SK-N-SH (cell line): ENCODE measurements around the gene VWA3A.

Experiments used
- CHD2 ChIP-seq: fragments of 150-350 bp; IDR thresholded peaks from 2 replicates; pipeline ENCODE4 v1.6.1; 2018; ENCODE audit warnings: low read length; ENCODE audit not compliant: partially characterized antibody
- ELF1 ChIP-seq: IDR thresholded peaks from 2 replicates; pipeline ENCODE4 v1.4.0; 2012
- EZH2phosphoT487 ChIP-seq: fragments of 200-600 bp; sonication (generic); IDR thresholded peaks from 2 replicates; pipeline ENCODE4 v1.6.1; 2017; ENCODE audit warnings: low read depth, mixed run types, mild to moderate bottlenecking, antibody characterized with exemption, moderate library complexity, borderline replicate concordance
- GATA2 ChIP-seq: sonication (generic); formaldehyde crosslinking; IDR thresholded peaks from 2 replicates; pipeline ENCODE4 v1.5.0; 2020; ENCODE audit warnings: mild to moderate bottlenecking, missing genetic modification reagents
- MEF2A ChIP-seq: IDR thresholded peaks from 2 replicates; pipeline ENCODE4 v1.4.0; 2012; ENCODE audit warnings: low read depth, borderline replicate concordance
- RAD21 ChIP-seq: IDR thresholded peaks from 2 replicates; pipeline ENCODE4 v1.6.1; 2012; ENCODE audit warnings: mild to moderate bottlenecking, low read length
- RFX5 ChIP-seq: IDR thresholded peaks from 2 replicates; pipeline ENCODE4 v1.6.1; 2012; ENCODE audit warnings: mild to moderate bottlenecking, improper control_type of control experiment, low read length
- TF ChIP-seq, protein P1 (sequence below): fragments of 200-600 bp; sonication (generic); IDR thresholded peaks from 2 replicates; pipeline ENCODE4 v1.6.1; 2017; ENCODE audit warnings: antibody characterized with exemption, mild to moderate bottlenecking, moderate library complexity
- TF ChIP-seq, protein P2 (sequence below): fragments of 150-350 bp; IDR thresholded peaks from 2 replicates; pipeline ENCODE4 v1.6.1; 2017; ENCODE audit warnings: antibody characterized with exemption, low read length, low read depth, borderline replicate concordance
- TF ChIP-seq, protein P3 (sequence below): IDR thresholded peaks from 2 replicates; pipeline ENCODE4; 2012

DNA sequence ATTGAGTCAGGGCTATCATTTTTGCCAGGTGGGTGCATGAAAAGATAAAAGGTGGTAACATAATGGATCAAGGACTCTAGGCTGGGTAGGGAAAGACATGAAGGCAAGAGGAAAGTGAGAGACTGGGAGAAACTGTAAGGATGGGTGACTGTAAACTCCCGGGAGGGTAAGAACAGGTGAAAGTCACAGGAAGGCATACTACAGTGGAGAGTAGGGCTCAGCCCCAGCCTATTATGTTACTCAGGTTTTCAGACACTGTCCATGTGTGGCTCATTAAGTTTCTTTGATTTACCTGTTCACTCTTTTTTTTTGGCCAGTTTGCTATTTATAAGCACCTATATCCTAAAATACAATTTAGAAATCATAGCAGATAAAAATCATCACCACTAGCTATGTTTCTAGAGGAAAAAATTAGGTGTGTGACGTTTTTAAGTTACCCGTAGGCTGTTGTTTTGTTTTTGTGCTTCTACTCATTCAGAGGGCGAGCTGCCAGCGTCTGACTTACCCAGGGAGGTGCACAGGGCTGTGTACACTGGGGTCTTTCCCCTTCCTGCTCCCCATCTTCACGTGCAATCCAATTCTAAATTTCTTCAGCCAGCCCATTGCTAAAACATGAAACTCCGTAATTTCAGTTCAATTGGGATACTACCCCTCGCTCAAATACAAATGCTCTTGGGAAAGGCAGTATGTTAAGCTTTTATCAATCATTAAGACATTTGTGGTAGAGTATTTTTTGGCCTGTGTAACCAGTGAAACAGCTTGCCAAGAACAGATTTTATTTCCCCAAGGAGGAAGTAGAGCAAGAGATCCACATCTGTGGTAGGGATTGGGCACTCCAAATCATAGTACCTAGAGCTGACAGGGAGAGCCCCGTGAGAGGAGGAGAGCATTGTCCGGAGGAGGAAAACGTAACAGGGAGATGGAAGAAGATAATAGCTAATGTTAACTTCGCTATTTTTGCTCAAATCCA lies 21.7 kb upstream of the VWA3A start:
- TF ChIP-seq, protein P1, sequence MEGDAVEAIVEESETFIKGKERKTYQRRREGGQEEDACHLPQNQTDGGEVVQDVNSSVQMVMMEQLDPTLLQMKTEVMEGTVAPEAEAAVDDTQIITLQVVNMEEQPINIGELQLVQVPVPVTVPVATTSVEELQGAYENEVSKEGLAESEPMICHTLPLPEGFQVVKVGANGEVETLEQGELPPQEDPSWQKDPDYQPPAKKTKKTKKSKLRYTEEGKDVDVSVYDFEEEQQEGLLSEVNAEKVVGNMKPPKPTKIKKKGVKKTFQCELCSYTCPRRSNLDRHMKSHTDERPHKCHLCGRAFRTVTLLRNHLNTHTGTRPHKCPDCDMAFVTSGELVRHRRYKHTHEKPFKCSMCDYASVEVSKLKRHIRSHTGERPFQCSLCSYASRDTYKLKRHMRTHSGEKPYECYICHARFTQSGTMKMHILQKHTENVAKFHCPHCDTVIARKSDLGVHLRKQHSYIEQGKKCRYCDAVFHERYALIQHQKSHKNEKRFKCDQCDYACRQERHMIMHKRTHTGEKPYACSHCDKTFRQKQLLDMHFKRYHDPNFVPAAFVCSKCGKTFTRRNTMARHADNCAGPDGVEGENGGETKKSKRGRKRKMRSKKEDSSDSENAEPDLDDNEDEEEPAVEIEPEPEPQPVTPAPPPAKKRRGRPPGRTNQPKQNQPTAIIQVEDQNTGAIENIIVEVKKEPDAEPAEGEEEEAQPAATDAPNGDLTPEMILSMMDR: no peak
- TF ChIP-seq ELF1 (no peak), CHD2 (no peak), RFX5 (no peak), EZH2phosphoT487 (no peak), RAD21 (no peak), MEF2A (no peak), GATA2 (no peak)
- TF ChIP-seq, protein P2, sequence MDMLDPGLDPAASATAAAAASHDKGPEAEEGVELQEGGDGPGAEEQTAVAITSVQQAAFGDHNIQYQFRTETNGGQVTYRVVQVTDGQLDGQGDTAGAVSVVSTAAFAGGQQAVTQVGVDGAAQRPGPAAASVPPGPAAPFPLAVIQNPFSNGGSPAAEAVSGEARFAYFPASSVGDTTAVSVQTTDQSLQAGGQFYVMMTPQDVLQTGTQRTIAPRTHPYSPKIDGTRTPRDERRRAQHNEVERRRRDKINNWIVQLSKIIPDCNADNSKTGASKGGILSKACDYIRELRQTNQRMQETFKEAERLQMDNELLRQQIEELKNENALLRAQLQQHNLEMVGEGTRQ: no peak
- TF ChIP-seq, protein P3, sequence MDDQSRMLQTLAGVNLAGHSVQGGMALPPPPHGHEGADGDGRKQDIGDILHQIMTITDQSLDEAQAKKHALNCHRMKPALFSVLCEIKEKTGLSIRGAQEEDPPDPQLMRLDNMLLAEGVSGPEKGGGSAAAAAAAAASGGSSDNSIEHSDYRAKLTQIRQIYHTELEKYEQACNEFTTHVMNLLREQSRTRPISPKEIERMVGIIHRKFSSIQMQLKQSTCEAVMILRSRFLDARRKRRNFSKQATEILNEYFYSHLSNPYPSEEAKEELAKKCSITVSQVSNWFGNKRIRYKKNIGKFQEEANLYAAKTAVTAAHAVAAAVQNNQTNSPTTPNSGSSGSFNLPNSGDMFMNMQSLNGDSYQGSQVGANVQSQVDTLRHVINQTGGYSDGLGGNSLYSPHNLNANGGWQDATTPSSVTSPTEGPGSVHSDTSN: no peak
